Stromal cell of bone marrow (primary cell): ENCODE measurements around the gene MMP8.

Experiments used
- DNase-seq: peaks from one replicate; pipeline ENCODE4 v3.0.0-alpha.2; 2012; ENCODE audit warnings: low read depth

The MMP8 gene

DNA sequence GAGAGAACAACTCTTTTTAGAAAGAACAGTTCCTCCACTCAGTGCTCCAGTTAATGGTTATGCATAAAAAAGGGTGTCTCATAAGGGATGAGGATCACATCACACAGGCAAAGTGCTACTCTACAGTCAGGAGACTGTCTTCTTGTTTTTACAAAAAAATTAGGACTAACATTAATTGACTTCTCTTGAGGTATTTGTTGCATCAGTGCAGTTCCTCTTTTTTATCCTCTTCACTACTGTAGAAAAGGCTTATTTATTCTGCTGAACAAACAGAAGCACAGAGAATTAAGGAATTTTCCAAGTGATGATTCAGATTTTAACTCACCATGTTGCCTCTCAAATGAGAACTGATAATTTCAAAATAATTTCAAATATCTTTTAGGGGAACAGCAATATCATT lies 1.9 kb downstream of the MMP8 start:
- DNase-seq, result no peak

DNA sequence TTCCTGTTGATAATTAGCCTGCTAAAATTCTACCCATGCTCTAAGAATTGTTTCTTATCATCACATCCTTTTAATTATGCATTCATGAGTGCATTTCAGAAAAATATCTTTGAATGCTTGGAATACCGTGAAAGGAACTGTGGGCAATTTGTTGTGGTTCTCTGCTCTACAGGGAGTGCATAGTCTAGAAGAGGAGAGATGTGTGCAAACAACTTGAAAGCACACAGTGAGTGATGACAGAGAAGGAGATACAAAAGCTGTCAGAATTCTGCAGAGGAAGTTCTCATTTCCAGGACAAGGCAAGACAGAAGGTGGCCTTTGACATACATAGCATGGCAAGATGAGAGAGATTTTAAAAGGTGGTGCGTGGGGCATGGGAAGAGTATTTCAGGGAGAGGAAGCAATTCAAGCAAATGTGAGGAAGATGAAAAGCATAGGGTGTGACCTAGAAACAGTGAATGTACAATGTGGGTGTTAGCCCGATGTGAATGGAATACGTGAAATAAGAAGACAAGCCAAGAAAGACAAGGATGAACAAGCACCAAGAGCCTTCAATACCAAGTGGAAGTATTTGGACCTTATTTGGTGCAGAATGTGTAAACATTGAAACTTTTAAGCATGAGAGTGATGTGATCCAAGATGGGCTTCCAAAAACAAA lies 5.0 kb downstream of the MMP8 start:
- DNase-seq, result no peak

DNA sequence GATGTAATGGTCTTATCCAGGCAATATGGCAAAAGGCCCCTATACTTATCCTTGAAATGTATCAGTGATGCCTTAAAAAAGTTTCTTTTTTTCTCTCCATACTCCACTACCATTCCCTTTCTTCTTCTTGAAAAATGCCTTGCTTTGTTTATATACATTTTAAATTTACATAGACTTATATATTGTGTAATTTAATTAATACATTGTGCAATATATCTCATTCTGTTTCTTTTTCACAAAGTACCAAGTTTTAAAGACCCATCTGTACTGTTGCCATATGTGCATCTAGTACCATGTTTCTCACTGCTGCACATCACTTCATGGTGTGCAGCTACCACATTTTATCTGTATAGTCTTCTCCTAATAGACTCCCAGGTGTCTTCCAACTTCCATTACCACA lies 7.5 kb downstream of the MMP8 start:
- DNase-seq, result no peak

DNA sequence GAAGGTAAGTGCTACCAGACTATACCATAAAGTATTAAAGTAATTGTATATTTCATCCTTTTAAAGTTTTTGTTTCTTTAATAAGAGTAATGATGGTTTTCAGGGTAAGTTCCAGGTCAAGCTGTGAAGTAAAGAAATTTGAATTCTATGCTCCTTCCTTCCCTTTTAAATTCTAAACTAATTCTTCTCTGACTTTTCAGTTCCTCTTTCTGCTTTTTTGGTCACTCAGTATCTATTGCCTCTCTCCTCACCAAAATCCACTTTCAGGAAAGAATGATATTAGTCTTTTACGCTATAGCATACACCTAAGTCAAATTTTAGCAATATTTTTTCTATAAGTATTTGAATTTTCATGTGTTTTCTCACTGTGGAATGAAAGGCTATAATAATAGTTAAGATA lies 8.2 kb downstream of the MMP8 start:
- DNase-seq, result no peak

DNA sequence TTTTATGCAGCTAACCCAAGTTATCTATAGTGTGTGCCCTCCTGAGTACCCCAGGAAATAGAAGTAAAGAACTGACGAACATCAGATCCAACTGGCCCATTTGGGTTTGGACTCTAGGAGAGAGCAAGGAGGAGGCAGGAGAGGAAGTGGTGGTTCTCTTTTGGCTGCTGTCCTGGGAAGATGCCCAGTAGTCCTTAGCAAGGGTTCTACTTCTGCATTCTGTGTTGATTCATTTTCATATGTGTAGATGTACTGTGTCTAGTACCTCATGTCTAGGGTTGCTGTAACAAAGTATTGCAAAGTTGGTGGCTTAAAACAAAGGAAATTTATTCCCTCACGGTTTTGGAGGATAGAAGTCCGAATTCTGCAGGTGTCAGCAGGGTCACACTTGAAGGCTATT lies 12.6 kb downstream of the MMP8 start:
- DNase-seq, result no peak

DNA sequence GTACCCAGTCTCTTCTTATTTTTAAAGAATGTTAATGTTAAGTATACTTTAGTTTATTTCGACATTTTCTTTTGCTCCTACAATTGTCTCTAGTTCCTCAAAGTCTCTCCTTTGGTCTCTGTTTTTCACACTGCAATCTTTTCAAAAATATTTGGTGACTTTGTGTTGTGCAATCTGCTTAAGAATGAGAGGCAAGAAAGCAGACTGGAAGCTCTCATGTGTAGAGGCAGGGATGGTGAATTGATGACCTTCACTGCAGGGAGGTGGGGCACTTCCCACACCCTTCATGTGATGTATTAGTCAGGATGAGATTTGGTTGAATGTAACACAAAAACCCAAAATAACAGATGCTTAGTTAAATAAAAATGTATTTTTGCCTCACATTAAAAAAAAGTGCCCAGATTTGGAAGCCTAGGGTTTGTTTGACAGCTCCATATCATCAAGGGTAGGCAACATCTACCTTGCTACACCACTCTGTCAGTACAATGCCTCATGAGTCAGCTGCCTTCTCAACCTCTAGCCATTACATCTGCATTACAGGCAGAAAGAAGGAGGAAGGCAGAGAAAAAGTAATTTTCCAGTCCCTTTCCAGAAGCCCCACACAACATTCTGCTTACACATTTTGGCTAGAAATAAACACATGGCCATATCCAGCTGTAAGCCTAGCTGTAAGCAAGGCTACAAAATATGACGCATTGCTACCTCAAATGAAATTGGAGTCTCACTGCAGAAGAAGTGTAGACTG lies 15.4 kb downstream of the MMP8 start:
- DNase-seq, result peak; percentile 22

DNA sequence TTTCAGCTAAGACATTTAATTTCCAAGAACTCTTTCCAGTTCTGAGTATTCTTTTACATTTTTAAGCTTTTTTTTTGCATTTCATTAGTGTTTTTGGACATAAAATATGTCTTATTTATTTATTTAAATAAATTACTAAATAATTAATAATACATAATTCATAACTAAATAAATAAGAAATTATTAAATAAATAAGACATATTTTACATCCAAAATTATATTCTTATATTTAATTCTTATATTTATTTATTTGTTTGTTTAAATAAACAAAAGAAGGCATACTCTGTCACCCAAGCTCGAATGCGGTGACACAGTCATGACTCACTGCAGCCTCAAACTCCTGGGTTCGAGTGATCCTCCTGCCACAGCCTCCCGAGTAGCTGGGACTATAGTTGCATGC lies 16.1 kb downstream of the MMP8 start:
- DNase-seq, result no peak

DNA sequence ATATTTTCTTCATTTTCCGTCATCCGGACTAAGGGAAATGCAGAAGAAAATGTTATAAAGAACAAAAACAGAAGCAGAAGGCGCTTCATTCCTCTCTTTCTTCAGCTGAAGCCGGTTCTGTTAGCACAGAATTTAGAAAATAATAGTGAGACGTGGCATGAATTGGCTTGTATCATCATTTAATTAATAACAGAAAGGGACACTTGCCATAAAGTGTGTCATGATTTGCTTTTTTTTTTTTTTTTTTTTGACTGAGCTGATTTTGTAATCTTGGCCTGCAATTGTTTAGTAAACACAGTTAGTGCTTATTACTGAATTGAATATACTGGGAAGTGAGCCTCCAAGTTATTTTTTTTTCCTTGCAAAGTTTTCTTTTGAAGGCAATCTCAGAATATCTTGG lies 19.1 kb downstream of the MMP8 start, which contains the start of gene MMP27:
Gene MMP27 (minus strand): TSS at position 144 of the 400 bp plus-strand sequence. CDS start 55 bp downstream, at position 89.
- DNase-seq, result no peak

DNA sequence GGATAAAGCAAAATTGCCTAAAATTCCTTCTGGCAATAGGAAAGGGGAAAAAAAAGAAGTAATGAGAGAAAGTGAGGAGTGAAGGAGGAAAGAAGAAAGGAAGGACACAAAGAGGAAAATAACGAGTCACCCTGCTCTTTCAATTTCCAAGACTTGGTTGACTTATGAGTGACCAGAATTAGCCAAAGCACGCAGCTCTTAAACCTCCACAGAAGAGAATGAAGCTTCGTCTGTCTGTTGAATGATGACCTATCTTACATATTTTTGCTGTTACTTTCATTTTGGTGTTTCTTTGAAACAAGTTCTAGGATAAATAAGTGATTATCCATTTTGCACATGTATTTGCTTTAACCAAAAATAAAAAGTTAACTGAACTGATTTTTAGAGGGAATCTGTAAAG lies 19.9 kb downstream of the MMP8 start:
- no peak for DNase-seq

DNA sequence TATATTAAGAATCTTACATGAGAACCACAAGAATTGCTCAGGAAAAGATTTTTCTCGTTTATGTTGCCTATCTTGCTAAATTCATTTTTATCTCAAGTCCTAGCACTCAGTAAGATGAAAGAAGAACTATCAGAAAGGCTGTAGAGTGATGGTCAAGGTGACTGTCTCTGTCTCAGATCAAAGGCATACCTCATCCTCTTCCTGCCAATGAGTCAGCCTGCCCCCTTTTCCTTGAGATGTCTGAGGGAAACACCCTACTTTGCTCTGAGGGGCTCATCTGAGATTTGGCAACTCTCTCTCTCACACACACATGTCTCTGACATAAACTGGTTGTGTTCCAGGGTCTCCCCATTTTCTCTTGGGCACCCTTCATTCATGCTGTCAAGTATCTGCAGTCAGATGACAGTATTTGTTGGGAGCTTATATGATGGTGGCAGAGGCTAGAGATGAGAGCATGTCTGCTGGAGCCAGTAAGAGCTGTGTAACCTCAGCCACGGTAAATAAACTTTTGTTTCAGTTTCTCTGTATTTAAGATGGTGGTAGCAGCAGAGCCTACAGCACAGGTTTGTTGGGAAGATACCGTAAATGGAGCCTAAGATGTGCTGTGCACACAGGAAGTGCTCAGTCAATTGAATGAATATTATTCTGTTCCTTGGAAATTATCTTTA lies 20.8 kb downstream of the MMP8 start:
- DNase-seq, result no peak

DNA sequence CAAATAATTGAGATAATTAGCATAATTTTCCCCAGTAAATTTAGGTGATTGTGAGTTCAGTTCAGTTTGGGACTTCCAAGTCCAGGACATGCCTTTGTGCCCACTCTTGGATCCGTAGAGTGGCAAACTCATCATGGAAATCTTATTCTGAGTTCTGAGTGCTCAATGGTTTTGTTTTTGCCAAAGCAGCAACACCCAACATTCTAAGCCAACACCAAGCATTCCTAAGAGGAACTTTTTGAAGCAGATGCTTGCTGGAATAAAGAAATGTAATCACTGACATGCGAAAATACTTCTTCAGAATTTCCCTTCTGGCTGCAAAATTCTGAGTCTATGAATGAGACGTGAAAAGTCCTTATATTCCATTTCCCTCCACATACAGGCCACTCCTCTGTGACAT lies 29.6 kb downstream of the MMP8 start:
- no peak for DNase-seq

DNA sequence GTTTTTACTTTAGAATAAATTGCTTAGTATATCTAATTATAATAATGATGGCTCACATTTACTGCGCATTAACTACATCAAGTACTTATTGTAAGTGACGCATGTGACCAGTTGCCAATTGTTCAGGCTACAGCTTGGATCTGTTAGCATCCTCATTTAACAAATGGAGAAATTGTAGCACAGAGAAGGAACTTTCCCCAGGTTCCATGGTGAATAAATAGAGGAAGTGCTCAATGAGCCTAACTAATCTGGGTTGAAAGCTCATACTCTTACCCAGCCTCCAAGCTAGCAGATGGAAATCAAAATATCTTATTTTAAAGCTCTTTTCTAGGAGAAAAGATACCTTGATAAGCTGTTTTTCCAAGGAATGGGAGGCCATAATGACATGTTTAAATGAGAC lies 39.0 kb downstream of the MMP8 start:
- DNase-seq, result no peak

DNA sequence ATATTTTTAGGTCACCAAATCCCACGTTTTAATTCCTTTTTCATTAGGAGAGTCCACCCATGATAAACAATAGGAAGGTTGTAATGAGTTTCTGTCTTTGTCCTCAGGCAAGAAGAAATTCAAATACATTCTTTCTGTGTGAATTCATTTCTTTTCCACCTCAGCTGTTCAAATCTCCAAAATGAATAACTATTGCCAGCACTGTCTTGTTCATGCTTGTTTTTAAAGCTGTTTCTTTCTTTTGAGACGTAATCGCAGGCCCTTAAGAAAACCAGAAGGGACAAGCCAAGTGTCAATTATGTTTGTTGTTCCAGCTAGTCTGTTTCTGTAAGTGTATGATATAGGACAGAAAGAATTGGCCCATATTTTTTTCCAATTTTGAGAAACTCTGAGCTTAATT lies 39.4 kb downstream of the MMP8 start:
- DNase-seq, result no peak

DNA sequence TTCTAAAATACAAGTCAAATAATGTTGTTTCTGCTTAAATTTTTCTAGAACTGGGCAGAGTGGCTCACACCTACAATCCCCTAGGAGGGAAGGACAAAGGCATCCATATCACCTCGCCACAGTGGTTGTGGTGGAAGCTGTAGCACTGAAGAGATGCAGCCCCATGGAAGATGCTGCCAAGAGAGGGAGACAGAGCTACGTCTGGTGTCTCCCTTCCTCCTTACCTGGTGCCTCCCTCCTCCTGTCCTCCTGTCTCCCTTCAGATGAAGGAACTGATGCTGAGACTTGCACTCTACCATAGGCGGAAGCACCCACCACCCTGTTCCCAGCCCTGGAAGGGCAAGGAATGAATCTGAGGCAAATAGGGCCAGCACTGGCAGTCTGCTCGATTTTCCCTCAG lies 41.5 kb downstream of the MMP8 start:
- DNase-seq, result no peak

DNA sequence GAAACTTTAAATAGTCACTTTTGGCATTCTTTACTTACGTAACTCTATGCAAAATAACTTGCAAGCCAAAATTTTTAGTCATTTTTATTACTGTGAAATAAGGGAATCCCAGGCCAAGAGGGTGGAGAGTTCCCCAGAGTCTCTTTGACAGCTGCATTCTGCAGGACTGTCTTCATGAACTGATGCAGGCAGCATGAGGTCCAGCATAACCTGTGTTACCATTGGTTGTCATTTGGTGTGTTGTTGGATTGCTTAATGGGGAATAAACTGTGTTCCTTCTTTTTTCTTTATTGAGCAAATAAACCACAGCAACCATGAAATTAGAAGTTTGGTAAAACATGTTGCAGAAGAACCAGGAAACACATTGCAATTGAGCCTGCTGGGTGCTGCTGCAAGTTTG lies 43.8 kb downstream of the MMP8 start:
- DNase-seq, result peak; percentile 32

DNA sequence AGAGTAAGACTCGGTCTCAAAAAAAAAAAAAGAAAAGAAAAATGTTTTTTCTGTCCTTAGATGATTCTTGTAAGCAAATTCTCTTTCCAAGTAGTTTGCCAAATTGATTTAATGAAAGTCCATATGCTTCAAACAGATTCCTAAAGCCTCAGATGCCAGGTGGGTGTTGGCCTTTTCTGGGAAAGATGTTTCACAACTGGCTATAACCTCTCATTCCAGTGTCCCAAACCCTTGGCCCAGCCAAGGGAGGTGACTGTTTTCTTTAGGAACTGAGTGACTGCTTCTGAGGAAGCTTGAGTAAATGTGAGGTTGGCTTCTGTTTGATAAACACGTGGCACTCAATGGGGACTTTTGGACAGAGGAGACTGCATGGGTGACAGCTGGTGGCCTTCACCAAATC lies 46.7 kb downstream of the MMP8 start:
- DNase-seq, result no peak

DNA sequence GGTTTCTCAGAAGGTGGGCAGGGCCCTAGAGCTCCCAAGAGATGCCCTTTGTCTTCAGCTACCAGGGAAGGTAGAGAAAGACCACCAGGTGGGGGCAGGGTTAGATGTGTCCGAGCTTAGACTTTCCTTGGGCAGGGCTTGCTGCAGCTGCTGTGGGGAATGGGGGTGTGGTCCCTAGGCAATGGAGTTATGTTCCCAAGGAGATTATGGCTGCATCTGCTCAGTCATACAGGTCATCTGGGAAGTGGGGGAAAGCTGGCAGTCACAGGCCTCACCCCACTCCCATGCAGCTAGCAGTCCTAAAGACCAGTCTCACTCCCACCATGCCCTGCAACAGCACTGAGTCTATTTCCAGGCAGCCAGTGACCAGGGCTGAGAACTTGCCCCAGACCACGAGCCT lies 48.7 kb downstream of the MMP8 start:
- DNase-seq, result no peak

DNA sequence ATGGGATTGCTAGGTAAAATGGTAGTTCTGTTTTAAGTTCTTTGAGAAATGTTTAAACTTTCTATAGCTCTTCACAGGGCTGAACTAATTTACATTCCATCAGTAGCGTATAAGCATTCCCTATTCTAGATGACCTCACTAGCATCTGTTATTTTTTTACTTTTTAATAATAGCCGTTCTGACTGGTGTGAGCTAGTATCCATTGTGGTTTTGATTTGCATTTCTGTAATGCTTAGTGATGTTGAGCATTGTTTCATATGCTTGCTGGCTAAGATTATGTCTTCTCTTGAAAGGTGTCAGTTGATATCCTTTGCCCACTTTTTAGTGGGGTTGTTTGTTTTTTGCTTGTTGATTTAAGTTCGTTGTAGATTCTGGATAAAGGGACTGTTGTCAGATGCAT lies 55.1 kb downstream of the MMP8 start:
- DNase-seq, result no peak

DNA sequence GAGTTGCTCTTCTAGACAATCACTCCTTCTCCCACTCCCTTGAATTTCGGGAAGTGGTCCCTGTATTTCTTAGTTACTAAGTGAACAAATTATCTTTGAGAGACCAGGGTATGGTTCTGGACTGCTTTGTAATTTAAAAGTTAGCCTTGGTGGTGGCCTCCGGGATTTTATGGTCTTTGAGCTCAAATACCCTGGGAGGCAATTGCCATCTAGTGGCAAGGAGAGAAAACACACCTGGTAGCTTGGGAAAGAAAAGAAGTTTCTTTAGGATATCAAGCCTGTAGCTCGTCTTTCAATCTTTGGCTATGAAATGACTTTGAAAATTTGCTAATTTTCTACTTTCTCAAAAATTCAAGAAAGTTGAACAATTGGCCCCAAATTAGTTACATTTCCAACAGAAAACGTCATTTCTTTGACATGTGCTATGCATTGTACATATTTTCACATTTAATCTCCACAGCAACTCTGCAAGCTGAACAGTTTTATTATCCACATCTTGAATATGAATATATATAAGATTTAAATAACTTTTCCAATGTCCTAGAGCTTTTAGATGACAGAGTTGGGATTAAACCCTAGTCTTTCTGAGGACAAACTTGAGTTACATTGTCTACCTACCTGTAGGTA lies 58.3 kb downstream of the MMP8 start:
- DNase-seq, result peak; percentile 31

DNA sequence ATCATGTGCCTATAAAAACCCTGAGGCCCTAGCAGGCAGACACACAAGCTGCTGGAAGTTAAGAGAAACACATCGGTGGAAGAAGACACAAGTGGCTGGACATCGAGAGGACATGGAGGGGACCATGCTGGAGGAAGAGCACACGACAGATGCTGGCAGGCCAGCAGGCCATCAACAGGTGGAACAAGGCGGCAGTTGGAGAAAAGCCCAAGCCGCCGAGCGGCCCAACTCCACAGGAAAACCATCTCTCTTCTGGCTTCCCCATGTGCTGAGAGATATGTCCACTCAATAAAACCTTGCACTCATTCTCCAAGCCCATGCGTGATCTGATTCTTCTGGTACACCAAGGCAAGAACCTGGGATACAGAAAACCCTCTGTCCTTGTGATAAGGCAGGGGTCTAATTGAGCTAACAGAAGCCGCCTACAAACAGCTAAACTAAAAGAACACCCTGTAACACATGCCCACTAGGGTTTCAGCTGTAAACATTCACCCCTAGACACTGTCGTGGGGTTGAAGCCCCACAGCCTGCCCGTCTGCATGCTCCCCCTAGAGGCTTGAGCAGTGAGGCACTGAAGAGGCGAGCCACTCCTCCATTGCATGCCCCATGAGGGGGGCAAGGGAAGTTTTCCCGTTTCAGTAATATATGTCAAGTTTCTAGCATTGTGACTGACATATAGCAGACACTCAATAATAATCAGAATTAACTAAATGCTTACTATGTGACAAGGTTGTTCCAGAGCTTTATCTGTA lies 60.6 kb downstream of the MMP8 start:
- DNase-seq, result no peak

DNA sequence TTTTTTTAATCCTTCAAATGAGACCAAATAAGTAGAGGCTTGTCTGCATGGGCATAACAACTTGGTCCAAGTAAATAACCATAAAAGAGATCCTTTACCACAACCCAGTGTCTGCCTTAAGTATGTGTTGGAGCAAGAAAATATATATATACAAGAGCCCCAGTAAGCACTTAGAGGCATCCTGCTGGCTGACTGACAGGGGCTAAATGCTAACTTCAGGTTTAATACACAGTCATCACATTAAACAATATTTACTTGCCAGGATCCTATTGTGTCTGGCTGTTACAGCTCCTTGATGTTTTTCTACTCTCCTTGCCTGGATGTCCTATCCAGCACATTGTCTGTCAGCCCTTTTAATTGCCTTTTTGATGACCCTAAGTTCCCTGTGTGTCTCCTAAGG lies 62.1 kb downstream of the MMP8 start:
- DNase-seq, result no peak
